Ureter (tissue), 1 donor: ENCODE results near the gene SEMA5A. TPM values are rescaled to one million over a fixed set of nuclear protein-coding genes. Genes with fewer than 3 reads are reported as not detected.

Experiments used
- DNase-seq: peaks from one replicate; pipeline ENCODE4 v3.0.0-alpha.2; 2020; ENCODE audit warnings: low spot score
- total RNA-seq: library from RNA; stranded (reverse); gene quantifications from one replicate; pipeline ENCODE4 v1.2.4, GENCODE V29; 2023
- donor health status: DM: yes; HTN: yes; CAD: no.

SEMA5A gene
- total RNA-seq, 1 donor from 2014 or later: 57.0 TPM

- DNase-seq: no peak
Measured at GRCh38 chr5:9332026-9332425, 213.8 kb downstream of the SEMA5A start.

- no peak for DNase-seq
Measured at GRCh38 chr5:9331372-9331771, 214.5 kb downstream of the SEMA5A start.

GRCh38 chr5:9329125-9329524, 216.8 kb downstream of the SEMA5A start:
- no peak for DNase-seq

- DNase-seq: no peak
Measured at GRCh38 chr5:9325549-9325948, 220.3 kb downstream of the SEMA5A start.

- no peak for DNase-seq
Measured at GRCh38 chr5:9324348-9325077, 221.4 kb downstream of the SEMA5A start.

- no peak for DNase-seq
Measured at GRCh38 chr5:9320652-9321051, 225.2 kb downstream of the SEMA5A start.

GRCh38 chr5:9318031-9318430, 227.8 kb downstream of the SEMA5A start:
- DNase-seq: no peak

- no peak for DNase-seq
Measured at GRCh38 chr5:9316733-9317132, 229.1 kb downstream of the SEMA5A start.

GRCh38 chr5:9316041-9316440, 229.8 kb downstream of the SEMA5A start:
- DNase-seq: no peak

GRCh38 chr5:9314558-9314957, 231.3 kb downstream of the SEMA5A start:
- DNase-seq: no peak

GRCh38 chr5:9313751-9314150, 232.1 kb downstream of the SEMA5A start:
- no peak for DNase-seq

- DNase-seq: no peak
Measured at GRCh38 chr5:9307150-9307549, 238.7 kb downstream of the SEMA5A start.

- DNase-seq: no peak
Measured at GRCh38 chr5:9302218-9302617, 243.7 kb downstream of the SEMA5A start.

- no peak for DNase-seq
Measured at GRCh38 chr5:9301200-9301599, 244.7 kb downstream of the SEMA5A start.

- DNase-seq: no peak
Measured at GRCh38 chr5:9297134-9297533, 248.7 kb downstream of the SEMA5A start.

GRCh38 chr5:9295466-9295801, 250.4 kb downstream of the SEMA5A start:
- no peak for DNase-seq

- no peak for DNase-seq
Measured at GRCh38 chr5:9294793-9295465, 250.9 kb downstream of the SEMA5A start.

GRCh38 chr5:9288234-9288633, 257.6 kb downstream of the SEMA5A start:
- no peak for DNase-seq

GRCh38 chr5:9284781-9285307, 261.0 kb downstream of the SEMA5A start:
- peak; percentile 46 for DNase-seq

- DNase-seq: no peak
Measured at GRCh38 chr5:9284272-9284671, 261.6 kb downstream of the SEMA5A start.

- no peak for DNase-seq
Measured at GRCh38 chr5:9283473-9283872, 262.4 kb downstream of the SEMA5A start.

- DNase-seq: no peak
Measured at GRCh38 chr5:9283021-9283420, 262.9 kb downstream of the SEMA5A start.

- DNase-seq: no peak
Measured at GRCh38 chr5:9282211-9282610, 263.7 kb downstream of the SEMA5A start.
